SK-N-SH treated with all-trans-retinoic acid at 6 μM for 48 hours (cell line): ENCODE data around the gene DAB2IP.

Experiments
- ATAC-seq: fragments of 200-7000 bp; cut with Tn5 transposase; 3 replicates; pipeline ENCODE4 v1.9.1; 2020; ENCODE audit warnings: mild to moderate bottlenecking, moderate library complexity
- ARNTL ChIP-seq: fragments of 450-650 bp; formaldehyde crosslinking; IDR thresholded peaks from 2 replicates; pipeline ENCODE4 v1.5.0; 2020; ENCODE audit warnings: low read depth, mild to moderate bottlenecking, moderate library complexity, borderline replicate concordance
- BACH2 ChIP-seq: fragments of 250-450 bp; sonication (Bioruptor Pico); IDR thresholded peaks from 2 replicates; pipeline ENCODE4 v1.9.0; 2021; ENCODE audit warnings: mild to moderate bottlenecking, borderline replicate concordance
- CREB5 ChIP-seq: fragments of 250-450 bp; sonication (Bioruptor Pico); IDR thresholded peaks from 2 replicates; pipeline ENCODE4 v1.5.1; 2020; ENCODE audit warnings: low read depth, mild to moderate bottlenecking, moderate library complexity
- CSDC2 ChIP-seq: fragments of 250-450 bp; sonication (Bioruptor Pico); IDR thresholded peaks from 2 replicates; pipeline ENCODE4 v1.5.0; 2020; ENCODE audit warnings: mild to moderate bottlenecking, moderate library complexity
- CSRNP3 ChIP-seq: fragments of 250-450 bp; sonication (Bioruptor Pico); IDR thresholded peaks from 2 replicates; pipeline ENCODE4 v1.5.1; 2021; ENCODE audit warnings: mild to moderate bottlenecking, moderate library complexity
- ESRRG ChIP-seq: fragments of 250-450 bp; sonication (Bioruptor Pico); IDR thresholded peaks from 2 replicates; pipeline ENCODE4 v1.6.1; 2021; ENCODE audit warnings: mild to moderate bottlenecking
- GLIS3 ChIP-seq: fragments of 250-450 bp; sonication (Bioruptor Pico); IDR thresholded peaks from 2 replicates; pipeline ENCODE4 v1.5.0; 2020; ENCODE audit warnings: mild to moderate bottlenecking, moderate library complexity
- OSR1 ChIP-seq: fragments of 250-450 bp; sonication (Bioruptor Pico); IDR thresholded peaks from 2 replicates; pipeline ENCODE4 v1.8.0; 2022; ENCODE audit warnings: moderate library complexity, mild to moderate bottlenecking, inconsistent platforms
- PATZ1 ChIP-seq: fragments of 250-450 bp; sonication (Bioruptor Pico); IDR thresholded peaks from 2 replicates; pipeline ENCODE4 v1.8.0; 2020; ENCODE audit warnings: mild to moderate bottlenecking, moderate library complexity, borderline replicate concordance
- POU6F1 ChIP-seq: fragments of 250-450 bp; sonication (Bioruptor Pico); IDR thresholded peaks from 2 replicates; pipeline ENCODE4 v1.8.0; 2021; ENCODE audit warnings: low read depth, mild to moderate bottlenecking, moderate library complexity, borderline replicate concordance
- PPARA ChIP-seq: fragments of 250-450 bp; sonication (Bioruptor Pico); IDR thresholded peaks from 2 replicates; pipeline ENCODE4 v1.5.0; 2020; ENCODE audit warnings: mild to moderate bottlenecking, borderline replicate concordance
- RARB ChIP-seq: fragments of 250-450 bp; sonication (Bioruptor Pico); IDR thresholded peaks from 2 replicates; pipeline ENCODE4 v1.8.0; 2021; ENCODE audit warnings: mild to moderate bottlenecking, moderate library complexity
- SNAI2 ChIP-seq: fragments of 250-450 bp; sonication (Bioruptor Pico); IDR thresholded peaks from 2 replicates; pipeline ENCODE4 v1.5.0; 2020; ENCODE audit warnings: mild to moderate bottlenecking, moderate library complexity
- TOX ChIP-seq: fragments of 250-450 bp; sonication (Bioruptor Pico); IDR thresholded peaks from 2 replicates; pipeline ENCODE4 v1.8.0; 2021; ENCODE audit warnings: mild to moderate bottlenecking, moderate library complexity, borderline replicate concordance
- TSHZ2 ChIP-seq: fragments of 250-450 bp; sonication (Bioruptor Pico); IDR thresholded peaks from 2 replicates; pipeline ENCODE4 v1.5.0; 2020; ENCODE audit warnings: mild to moderate bottlenecking, moderate library complexity
- ZC3H10 ChIP-seq: fragments of 250-450 bp; sonication (Bioruptor Pico); IDR thresholded peaks from 2 replicates; pipeline ENCODE4 v1.5.1; 2021; ENCODE audit warnings: mild to moderate bottlenecking, moderate library complexity
- ZFP3 ChIP-seq: fragments of 250-450 bp; sonication (Bioruptor Pico); IDR thresholded peaks from 2 replicates; pipeline ENCODE4 v1.5.0; 2020; ENCODE audit warnings: mild to moderate bottlenecking, moderate library complexity
- ZFP30 ChIP-seq: fragments of 450-650 bp; formaldehyde crosslinking; IDR thresholded peaks from 2 replicates; pipeline ENCODE4 v1.5.0; 2022; ENCODE audit warnings: mild to moderate bottlenecking, moderate library complexity
- ZNF565 ChIP-seq: fragments of 450-650 bp; formaldehyde crosslinking; conservative IDR thresholded peaks from 2 replicates; pipeline ENCODE4 v1.5.0; 2020; ENCODE audit warnings: low read depth, mild to moderate bottlenecking, moderate library complexity
- ZNF70 ChIP-seq: fragments of 450-650 bp; formaldehyde crosslinking; IDR thresholded peaks from 2 replicates; pipeline ENCODE4 v1.5.0; 2020; ENCODE audit warnings: mild to moderate bottlenecking, moderate library complexity
- ZNF8 ChIP-seq: fragments of 450-650 bp; formaldehyde crosslinking; IDR thresholded peaks from 2 replicates; pipeline ENCODE4 v1.5.0; 2020; ENCODE audit warnings: mild to moderate bottlenecking, moderate library complexity

DAB2IP gene

GRCh38 chr9:121830441-121831140 lies 179.2 kb downstream of the DAB2IP start:
- no peak for ATAC-seq
- TF ChIP-seq TOX (CRISPR knock-in tag) (no peak), POU6F1 (no peak), OSR1 (CRISPR knock-in tag) (no peak), CSDC2 (no peak), PATZ1 (CRISPR knock-in tag) (no peak), BACH2 (CRISPR knock-in tag) (no peak), ZNF70 (CRISPR knock-in tag) (no peak), CREB5 (no peak), SNAI2 (CRISPR knock-in tag) (no peak), RARB (CRISPR knock-in tag) (no peak), ZFP30 (CRISPR knock-in tag) (no peak), ESRRG (CRISPR knock-in tag) (no peak), ZFP3 (CRISPR knock-in tag) (no peak), ARNTL (no peak), TSHZ2 (CRISPR knock-in tag) (no peak), ZNF565 (CRISPR knock-in tag) (no peak), PPARA (no peak), CSRNP3 (CRISPR knock-in tag) (no peak), ZC3H10 (CRISPR knock-in tag) (no peak), ZNF8 (no peak)

- ATAC-seq: no peak
- TF ChIP-seq ZFP30 (CRISPR knock-in tag): no peak
- no peak for TF ChIP-seq ZNF565 (CRISPR knock-in tag)
- no peak for TF ChIP-seq GLIS3 (CRISPR knock-in tag)
- TF ChIP-seq ZFP3 (CRISPR knock-in tag): no peak
- no peak for TF ChIP-seq SNAI2 (CRISPR knock-in tag)
- TF ChIP-seq, all 23 proteins: peak for 0
Observed at GRCh38 chr9:121831869-121832268, 180.4 kb downstream of the DAB2IP start.

GRCh38 chr9:121833061-121833460 lies 181.6 kb downstream of the DAB2IP start:
- TF ChIP-seq ZNF70 (CRISPR knock-in tag): no peak
- no peak for TF ChIP-seq GLIS3 (CRISPR knock-in tag)
- TF ChIP-seq ZC3H10 (CRISPR knock-in tag): no peak
- no peak for TF ChIP-seq ESRRG (CRISPR knock-in tag)
- no peak for TF ChIP-seq CSDC2
- no peak for TF ChIP-seq CSRNP3 (CRISPR knock-in tag)
- no peak for TF ChIP-seq BACH2 (CRISPR knock-in tag)
- ATAC-seq: no peak
